HuH-7 (cell line): Measurements from ENCODE around the gene AVPR1B.

Experiments used
- DNase-seq: peaks from one replicate; pipeline ENCODE4 v3.0.0; 2011; ENCODE audit warnings: low spot score

AVPR1B gene

DNA sequence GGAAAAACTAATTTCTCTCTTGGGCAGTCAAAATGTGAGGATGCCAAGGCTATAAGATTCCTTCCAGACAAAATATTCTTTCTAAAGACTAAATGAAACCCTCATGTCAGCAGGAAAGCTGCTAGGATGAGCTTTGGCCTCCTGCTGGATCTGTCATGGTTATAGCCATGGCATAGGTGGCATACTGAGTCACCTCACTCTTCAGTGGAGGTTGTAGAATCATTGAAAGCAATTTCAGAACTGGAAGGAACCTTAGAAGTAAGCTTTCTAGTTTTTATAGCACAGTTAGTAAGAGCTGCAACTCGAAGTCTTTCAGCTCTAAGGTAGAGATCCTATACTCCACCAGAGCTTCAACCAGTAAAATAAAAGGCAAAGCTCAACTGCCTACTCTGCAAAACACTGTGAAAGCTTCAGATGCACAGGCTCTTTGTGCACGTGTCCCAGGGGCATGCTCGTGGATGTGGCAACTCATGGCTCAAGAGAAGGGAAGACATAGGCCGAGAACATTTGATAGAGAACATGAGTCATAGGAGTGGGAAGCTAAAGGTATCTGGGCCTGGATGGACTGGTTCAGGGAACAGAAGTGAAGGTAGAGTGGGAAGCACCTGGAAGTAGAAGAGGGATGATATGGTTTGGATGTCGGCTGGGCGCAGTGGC lies 5.8 kb downstream of the AVPR1B start:
- no peak for DNase-seq

DNA sequence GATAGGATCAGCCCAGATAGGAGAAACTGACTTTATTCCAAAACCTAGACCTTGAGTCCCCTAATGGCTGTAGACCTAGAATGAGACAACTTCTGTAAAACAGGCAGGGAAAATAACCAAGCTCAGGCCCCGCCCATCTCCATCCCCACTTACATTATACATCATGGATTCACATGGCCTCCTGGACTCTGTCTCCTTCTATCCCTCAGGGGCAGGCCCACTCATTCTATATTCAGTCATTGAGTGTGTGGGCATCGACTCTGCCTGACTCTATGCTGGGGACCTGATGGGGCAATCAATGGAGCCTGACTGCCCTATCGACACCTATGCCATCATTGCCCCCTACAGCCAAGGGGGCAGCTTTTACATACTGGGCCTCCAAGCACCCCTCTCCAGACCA lies 6.4 kb downstream of the AVPR1B start:
- no peak for DNase-seq

DNA sequence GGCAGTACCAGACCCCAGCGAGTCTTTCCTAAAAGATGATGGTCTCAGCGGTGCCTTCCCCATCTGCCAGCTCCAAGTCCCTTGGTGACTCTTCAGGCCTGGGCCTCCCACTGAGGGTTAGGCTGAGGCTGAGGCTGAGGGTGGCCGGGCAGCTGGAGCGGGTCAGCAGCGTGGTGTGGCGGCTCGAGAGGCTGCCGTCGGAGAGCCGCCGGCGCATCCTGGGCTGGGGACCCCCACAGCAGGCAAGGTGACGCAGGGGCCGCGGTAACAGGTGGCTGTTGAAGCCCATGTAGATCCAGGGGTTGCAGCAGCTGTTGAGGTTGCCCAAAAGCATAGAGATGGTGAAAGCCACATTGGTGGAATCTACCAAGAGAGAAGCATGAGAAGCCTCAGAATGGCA lies 7.0 kb downstream of the AVPR1B start:
- DNase-seq: no peak

DNA sequence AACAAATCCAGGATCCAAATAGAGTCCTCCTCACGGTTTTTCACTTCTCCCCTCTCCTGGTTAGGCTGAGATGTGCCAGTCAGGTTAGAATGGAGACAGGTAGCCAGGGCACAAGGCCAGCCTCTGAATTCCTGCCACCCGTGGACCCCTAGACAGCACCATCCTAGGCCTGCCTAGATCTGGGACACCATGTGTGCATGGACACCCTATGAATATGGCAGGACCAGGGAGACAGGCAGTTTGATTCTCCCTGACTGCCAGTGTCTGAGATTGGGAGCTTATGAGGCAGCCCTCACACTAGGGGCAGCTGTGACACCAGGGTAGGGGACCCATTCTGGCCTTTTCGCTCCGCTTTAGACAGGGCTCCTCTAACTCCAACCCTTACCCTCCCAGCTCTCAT lies 7.5 kb downstream of the AVPR1B start:
- DNase-seq: no peak

DNA sequence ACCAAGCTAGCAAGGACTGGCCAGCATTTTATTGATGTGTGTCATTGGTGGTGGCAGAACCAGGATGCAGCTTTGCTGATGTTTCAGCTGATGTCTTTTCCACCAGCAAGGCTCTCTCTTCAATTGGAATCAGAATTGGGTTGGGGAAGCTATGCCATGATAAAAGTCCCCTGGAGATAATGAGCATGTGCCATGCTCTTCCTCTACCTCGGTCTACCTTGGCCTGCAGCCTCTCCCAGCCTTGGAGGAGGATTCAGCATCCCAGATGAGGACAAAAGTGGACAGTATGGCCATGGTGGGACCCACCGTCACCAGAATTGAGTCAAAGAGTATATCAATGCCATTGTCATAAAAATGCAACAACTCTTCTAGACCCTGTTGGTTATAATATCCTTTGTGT lies 8.6 kb downstream of the AVPR1B start:
- DNase-seq: no peak

DNA sequence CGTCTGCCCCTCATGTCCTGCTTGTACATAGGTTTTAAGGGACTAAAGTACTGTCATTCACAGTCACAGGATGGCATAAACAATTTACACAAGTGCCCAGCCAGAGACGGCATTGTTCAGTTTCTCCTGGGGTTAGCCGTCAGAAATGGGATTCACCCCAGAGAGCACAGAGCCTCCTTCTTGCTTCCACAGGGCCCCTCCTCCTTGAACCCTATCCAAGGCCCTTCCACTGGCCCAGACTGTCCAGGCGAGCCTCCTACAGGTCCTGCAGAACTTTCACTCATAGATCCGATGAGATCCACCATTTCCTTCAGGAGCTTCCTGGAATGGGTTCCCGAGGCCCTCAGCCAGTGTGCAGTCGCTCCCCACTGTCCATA lies 10.0 kb downstream of the AVPR1B start:
- DNase-seq: no peak

DNA sequence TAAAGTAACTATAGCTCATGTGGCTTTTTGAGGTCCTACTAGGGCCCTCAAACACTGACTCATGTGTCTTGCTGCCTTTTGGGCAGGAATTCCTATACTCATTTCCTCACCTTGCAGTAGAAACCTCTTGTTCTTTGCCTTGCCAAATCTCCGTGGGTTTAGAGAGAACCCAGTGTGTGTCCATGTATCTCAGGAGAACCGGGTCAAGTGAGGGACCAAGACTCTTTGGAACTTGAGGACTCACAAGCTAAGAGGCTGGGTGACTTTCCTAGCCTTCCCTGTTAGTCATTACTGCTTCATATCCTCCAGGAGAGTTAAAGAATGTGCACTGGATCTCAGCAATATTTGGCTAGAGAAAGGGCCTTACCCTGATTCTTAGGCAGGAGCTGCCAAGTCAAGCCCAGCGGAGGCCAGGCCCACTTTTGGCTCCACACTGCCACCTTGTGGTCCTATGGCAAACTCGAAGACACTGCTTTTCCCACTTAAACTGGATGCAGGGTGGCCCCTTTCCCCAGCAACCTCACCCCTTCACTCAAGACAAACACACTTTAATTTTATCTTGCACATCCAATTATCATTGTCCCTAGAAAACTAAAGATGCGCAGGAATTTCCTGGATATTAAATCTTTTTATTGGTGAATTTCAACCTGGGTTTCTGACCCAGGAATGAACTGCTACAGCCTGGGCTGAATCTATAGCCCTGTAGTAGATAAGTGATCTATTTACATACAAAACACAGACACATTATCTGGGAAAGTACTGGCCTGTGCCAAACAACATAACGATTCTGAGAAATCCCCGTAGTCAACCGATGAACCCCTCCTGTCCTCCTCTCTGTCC lies 10.6 kb downstream of the AVPR1B start:
- peak; percentile 84 for DNase-seq

DNA sequence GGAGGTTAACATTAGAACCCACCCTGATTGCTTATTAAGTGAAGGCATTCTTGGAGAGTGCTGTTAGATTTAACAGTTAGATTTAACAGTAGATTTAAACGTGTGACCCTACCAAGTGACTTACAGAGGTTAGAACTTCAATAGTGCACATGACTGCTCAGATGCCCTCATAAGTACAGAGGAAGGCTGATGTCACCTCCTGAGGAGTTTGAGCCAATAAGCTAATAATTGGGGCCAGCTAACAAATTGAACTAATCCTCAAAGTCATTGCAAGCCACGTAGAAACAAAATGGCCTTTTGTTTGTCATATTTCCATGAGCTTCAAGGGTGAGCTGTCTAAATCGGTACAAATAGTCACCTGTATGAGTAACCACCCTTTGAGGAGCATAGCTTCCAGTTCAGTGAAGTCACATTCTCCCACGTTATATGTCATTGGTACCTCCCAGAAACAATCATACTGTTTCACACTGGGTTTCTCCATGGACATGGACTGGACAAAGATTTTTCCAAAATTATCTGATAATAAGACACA lies 11.7 kb downstream of the AVPR1B start:
- DNase-seq: no peak

DNA sequence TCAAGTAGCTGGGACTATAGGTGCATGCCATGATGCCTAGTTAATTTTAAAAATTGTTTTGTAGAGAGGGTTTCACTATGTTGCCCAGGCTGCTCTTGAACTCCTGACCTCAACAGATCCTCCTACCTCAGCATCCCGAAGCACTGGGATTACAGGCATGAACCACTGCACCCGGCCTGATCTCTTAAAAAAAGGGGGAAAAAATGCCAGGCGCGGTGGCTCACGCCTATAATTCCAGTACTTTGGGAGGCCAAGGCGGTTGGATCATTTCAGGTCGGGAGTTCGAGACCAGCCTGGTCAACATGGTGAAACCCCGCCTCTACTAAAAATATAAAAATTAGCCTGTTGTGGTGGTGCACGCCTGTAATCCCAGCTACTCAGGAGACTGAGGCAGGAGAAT lies 13.2 kb downstream of the AVPR1B start:
- DNase-seq: no peak

DNA sequence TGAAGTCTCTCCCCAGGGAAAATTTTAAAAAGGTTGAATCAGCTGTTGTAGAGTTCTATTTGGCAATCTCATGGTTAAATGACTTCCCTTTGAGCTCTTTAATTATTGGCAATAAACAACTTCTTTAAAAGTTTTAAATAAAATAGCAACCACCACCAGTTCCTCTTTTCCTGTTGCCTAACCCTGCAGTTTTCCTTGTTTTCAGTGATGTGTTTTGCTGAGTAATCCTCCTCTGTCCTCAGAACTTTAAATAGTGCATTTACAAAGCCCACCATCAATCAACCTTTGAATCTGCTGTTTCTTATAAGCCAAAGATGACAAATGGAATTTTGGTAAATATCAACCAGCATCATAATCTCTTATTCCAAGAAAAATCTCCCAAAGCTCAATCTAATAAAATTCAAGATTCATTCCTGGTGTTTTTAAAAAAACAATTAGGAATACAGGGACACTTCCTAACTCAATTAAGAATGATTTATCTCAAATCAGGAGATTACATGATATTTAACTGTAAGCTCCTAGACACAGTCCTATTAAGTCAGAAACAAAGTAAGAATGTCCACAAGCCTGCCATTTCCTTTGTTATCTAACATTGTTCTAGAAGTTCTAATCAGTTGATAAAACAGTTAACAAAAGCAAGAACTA lies 14.8 kb downstream of the AVPR1B start:
- no peak for DNase-seq

DNA sequence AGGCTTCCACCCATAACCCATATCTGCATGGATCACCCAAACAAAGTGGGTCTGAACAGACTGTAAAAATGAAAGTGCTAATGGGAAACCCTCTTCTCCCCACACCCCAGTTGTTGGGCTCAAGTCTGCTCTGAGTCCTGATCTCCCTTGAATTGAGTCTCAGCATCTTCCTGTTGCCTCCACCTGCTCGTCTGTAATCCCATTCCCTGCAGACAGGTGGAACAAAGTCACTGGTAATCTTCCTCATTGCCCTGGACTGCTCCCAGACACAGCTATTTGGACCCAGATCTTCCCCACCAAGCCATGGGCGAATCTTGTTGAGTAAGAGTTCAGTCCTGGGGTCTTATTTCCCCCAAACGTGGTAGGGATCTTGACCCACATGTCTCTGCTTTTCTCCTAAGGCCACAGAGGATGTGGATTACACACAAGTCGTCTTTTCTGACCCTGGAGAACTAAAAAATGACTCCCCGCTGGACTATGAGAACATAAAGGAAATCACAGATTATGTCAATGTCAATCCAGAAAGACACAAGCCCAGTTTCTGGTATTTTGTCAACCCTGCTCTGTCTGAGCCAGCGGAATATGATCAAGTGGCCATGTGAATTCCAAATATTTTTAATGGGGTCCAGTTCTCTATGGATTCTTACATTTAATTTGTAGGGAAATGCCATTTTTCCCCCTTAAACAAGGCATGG lies 15.7 kb downstream of the AVPR1B start:
- no peak for DNase-seq

DNA sequence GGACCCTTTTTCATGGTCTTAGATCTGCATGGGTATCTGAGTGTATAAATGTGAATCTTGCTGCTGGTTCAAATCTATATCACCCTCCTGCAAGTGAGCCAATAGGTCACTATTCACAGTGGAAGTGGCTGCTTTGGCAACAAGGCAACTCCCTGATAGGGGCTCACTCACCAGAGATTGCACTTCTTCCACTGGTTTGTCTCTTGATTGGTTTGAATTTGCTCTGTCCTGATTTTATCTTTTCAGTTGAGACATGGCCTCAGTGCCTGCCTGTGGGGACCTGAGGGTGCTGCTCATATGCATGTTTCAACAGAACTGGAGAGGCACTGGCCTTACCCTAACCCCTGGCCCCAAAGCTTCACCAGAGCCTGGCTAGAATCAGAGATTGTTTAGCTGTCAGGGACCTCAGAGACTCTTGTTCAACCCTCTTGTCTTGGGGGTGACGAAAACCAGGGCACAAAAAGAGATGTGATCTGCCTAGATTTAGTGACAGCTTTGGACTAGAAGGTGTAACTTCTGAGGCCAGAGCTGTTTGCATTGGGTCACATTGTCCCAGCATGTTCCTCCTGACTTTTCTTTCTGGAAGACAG lies 16.9 kb downstream of the AVPR1B start:
- no peak for DNase-seq

DNA sequence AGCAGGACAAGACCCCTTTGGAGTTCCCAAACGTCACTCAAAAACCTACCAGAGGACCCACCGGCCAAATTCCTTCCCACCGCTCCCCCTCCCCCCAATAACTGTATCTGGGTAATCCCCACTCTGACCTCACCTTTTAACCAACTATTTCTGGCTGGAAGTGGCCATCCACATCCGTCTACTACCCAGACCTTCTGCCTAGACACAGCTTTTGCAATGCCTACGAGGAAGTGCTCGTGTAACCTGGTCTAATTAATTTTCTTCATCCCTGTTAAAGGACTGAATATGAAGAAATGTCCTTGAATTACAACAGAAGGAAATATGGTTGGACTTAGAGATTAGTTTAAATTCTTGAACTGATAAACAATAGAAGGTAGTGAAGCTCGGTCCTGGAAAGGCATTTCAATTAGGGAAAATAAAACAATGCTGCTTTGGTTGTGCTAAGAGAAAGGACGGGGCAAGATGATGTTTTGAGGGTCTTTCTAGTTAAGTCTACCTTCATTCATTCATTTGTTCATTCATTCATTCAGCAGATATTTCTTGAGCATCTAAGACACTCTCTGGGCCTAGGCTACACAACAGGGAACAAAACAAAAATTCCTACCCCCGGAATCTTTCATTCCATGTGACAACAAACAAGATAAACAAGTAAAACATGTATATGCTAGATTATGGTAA lies 18.8 kb downstream of the AVPR1B start:
- no peak for DNase-seq

DNA sequence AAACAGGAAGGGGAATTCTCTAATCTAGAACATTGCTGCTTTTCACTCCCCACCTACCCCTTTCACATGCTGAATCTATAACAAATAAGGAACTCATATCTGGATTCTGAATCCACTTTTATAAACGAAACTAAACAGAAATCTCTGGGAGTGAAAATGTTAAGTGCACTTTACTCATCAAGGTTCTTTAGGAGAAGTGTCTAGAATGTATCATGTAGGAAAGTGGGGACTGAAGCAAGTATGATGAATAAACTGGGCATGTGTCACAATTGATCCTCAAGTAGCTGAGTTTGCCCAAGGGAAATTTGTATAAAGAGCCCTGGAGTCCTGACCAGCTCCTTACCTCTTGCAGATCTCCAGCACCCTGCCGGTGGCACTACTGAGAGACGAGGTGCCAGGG lies 19.8 kb downstream of the AVPR1B start:
- DNase-seq: no peak

DNA sequence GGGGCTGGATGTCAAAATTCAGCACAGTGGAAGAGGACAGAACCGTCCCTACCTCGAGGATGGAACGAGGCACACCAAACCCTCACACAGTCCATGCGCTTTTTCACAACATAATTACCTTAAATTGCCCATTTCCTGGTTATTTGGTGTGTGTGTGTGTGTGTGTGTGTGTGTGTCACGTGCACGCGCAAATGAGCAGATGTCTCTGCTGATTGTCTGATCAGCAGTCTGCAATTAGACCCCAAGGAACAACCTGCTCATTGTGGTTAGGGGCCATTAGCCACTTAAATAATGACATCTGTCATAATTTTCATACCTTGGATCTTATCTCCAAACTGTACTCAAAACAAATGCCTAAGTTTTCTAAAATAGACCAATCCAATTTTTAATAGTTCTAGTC lies 23.2 kb downstream of the AVPR1B start:
- DNase-seq: no peak

DNA sequence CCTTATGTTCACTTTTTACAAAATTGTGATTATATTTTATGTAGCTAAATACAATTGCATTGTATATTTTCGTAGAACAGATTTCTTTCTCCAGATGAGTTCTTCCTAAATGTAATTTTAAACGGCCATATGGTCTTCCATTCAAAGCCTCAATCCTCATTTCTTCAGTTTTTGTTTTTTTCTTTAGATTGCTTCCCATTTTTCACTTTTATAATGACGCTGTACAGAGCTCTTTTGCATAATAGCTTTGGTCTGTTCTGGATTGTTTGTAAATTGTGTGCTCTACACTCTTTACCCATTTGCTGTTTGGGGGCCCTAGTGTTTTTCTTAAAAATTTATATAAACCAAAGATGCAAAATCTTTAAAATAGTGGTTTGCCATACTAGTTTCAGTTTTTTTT lies 27.8 kb downstream of the AVPR1B start:
- no peak for DNase-seq

DNA sequence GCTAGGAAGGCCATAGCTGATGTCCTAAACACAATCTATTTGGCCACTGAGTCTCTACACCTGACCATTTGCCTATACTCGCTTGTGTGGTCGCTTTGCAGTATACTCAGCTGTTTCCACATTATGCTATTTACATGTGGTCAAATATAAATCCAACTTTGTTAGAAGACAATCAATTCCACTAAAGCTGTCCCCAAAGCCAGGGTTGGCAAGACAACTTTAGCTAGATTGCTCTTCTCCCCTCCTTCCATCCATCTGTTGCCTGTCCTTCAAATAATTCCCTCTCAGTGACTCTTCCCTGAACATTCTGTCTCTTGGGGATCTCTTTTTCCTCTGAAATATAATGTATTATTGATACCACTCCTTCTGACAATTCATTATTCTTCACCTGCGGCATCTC lies 30.1 kb downstream of the AVPR1B start:
- DNase-seq: no peak

DNA sequence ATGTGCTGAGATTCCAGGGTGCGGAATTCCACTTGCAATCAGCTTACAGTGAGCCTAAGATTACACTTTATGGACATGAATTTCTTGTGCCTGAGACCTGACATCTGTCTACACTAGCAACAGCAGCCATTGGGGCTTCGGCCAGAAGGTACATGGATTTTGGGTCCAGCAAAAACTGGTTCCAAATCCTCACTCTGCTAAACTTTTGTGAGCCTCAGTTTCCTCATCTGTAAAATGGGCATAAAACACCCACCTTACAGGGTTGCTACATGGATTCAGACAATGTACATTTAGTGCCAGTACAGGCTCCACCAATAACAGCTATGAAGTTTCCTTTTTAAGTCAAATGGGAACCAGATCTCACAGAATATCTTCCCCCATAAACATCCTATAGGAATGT lies 33.4 kb downstream of the AVPR1B start:
- no peak for DNase-seq

DNA sequence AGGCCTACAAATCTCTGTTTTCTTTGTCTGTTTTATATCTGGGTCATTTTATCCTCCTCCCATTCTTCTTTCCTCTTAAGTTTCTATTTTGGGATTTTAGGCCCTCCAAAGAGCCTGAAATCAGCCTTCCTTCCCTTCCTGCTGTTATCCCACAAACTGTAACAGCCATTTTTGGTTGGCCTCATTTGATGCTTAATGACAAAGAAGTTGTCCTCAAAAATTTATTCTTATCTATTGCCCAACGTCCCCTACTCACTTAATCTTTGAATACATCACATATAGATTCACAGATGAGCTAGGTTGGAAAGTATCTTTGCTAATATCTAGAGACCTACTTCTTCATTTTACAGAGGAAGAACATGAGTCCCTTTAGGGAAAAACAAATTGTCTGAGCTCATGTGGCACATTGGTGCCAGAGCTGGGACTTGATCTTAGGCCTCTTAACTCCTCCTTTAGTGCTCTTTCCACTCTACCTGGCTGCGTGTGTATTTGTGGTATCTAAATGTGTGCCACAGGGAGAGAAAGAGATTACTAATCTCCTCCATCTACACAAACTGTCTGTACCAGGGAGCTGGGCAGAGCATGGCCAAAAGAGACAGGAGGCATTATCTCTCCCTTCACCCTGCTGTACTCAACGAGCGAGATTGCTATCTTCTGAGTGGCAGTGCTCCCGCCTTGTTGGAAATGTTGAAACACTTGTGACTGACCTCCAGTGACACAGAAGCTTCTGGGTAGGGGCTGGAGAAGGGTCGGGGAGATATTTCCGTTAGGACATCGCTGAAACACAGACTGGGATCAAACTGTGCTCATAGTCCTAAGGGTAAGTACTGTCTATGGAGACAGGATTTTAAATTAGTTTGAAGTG lies 34.1 kb downstream of the AVPR1B start:
- DNase-seq: no peak

DNA sequence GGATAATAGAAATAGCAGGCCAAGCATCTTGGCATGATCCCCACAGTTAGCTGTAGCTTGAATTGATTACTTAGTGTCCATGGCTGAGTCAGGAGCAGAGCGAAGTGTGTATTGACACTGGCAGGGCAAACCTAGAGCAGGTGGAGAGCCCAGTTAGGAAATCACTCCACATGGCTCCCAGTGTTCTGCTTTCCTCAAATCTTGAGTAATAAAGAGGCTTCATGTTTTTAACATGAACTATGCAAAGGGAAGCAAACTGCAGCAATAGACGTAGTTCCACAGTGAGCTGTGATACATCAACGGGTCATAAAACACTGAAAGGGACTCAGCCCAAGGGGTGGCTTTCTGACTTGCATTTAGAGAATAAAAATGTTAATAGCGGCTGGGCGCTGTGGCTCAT lies 35.3 kb downstream of the AVPR1B start:
- DNase-seq: no peak
